Measurements from ENCODE around the gene PODXL. TPM values are rescaled to one million over a fixed set of nuclear protein-coding genes. Genes with fewer than 3 reads are reported as not detected.

The PODXL gene
- total RNA-seq, 4 donors from 2014 or later, result 7.5 to 40.4 (median 15.2) TPM

GRCh38 chr7:131578602-131579001 is 22.2 kb upstream of the PODXL start:
- Histone ChIP-seq H3K27ac (no peak overlapping the region), H3K27me3 (no peaks in the 10 kb centered on the region), H3K9me3 (no peaks in the 10 kb centered on the region), H3K4me3 (no peak overlapping the region), H3K36me3 (no peaks in the 10 kb centered on the region), H3K4me1 (no peaks in the 10 kb centered on the region)
- TF ChIP-seq POLR2A (IDR thresholded peaks at IDR 0.05), result no peak
- no peak for TF ChIP-seq CTCF (IDR thresholded peaks at IDR 0.05)
- no peak for DNase-seq

GRCh38 chr7:131574741-131575140 is 18.3 kb upstream of the PODXL start:
- DNase-seq, result no peak
- Histone ChIP-seq H3K27me3 (no peaks in the 10 kb centered on the region), H3K9me3 (no peaks in the 10 kb centered on the region), H3K27ac (no peak overlapping the region), H3K4me3 (no peak overlapping the region), H3K36me3 (no peaks in the 10 kb centered on the region), H3K4me1 (no peaks in the 10 kb centered on the region)
- TF ChIP-seq POLR2A (IDR thresholded peaks at IDR 0.05), result no peak
- TF ChIP-seq CTCF (IDR thresholded peaks at IDR 0.05), result no peak

GRCh38 chr7:131570401-131570800 is 14.0 kb upstream of the PODXL start:
- Histone ChIP-seq H3K4me1 (no peaks in the 10 kb centered on the region), H3K36me3 (no peaks in the 10 kb centered on the region), H3K4me3 (no peak overlapping the region), H3K27me3 (no peaks in the 10 kb centered on the region), H3K9me3 (no peaks in the 10 kb centered on the region), H3K27ac (no peak overlapping the region)
- DNase-seq, result no peak
- no peak for TF ChIP-seq POLR2A (IDR thresholded peaks at IDR 0.05)
- TF ChIP-seq CTCF (IDR thresholded peaks at IDR 0.05), result no peak

- Histone ChIP-seq H3K36me3 (no peaks in the 10 kb centered on the region), H3K27me3 (no peaks in the 10 kb centered on the region), H3K4me1 (no peaks in the 10 kb centered on the region), H3K9me3 (no peaks in the 10 kb centered on the region), H3K27ac (no peak overlapping the region), H3K4me3 (no peak overlapping the region)
- no peak for DNase-seq
- no peak for TF ChIP-seq POLR2A (IDR thresholded peaks at IDR 0.05)
- TF ChIP-seq CTCF (IDR thresholded peaks at IDR 0.05), result no peak
These were observed 12.5 kb upstream of the PODXL start for GRCh38 chr7:131568970-131569369.

GRCh38 chr7:131568510-131568909 is 12.1 kb upstream of the PODXL start:
- H3K4me1 ChIP-seq, result no peaks in the 10 kb centered on the region
- no peak for TF ChIP-seq POLR2A (IDR thresholded peaks at IDR 0.05)
- H3K36me3 ChIP-seq, result no peaks in the 10 kb centered on the region
- no peak overlapping the region for H3K27ac ChIP-seq
- no peak for DNase-seq
- H3K27me3 ChIP-seq, result no peaks in the 10 kb centered on the region
- no peak overlapping the region for H3K4me3 ChIP-seq
- H3K9me3 ChIP-seq, result no peaks in the 10 kb centered on the region

- Histone ChIP-seq H3K36me3 (no peaks in the 10 kb centered on the region), H3K27ac (no peak overlapping the region), H3K4me1 (no peaks in the 10 kb centered on the region), H3K27me3 (no peaks in the 10 kb centered on the region), H3K9me3 (no peaks in the 10 kb centered on the region), H3K4me3 (no peak overlapping the region)
- no peak for TF ChIP-seq CTCF (IDR thresholded peaks at IDR 0.05)
- TF ChIP-seq POLR2A (IDR thresholded peaks at IDR 0.05), result no peak
- no peak for DNase-seq
These were observed 8.2 kb upstream of the PODXL start for GRCh38 chr7:131564640-131565039.
